Central memory CD8-positive, alpha-beta T cell (primary cell): ENCODE results near the gene OTOGL.
"Not testable (repeated sequence)": the region's sequence is repeated elsewhere in the genome, so short reads cannot be mapped to it uniquely, and the experiment has no call there.

Experiments used
- ATAC-seq: fragments of 150-1000 bp; cut with Tn5 transposase; replicated peaks from 2 replicates; pipeline ENCODE4 v1.10.0; 2022; ENCODE audit warnings: mild to moderate bottlenecking, moderate FRiP score, moderate number of reproducible peaks; ENCODE audit not compliant: poor library complexity, severe bottlenecking; ENCODE audit errors: extremely low read depth
- DNase-seq, 2 donors: peaks; one replicate each; pipeline ENCODE4 v3.0.0; 2021; ENCODE audit warnings: low spot score in 2 of 2
- H3K27ac Mint-ChIP-seq: one replicate; pipeline ENCODE4 v1.8.0; 2022; ENCODE audit warnings: low read depth, mild to moderate bottlenecking, moderate library complexity, mixed read lengths
- H3K27me3 Mint-ChIP-seq: one replicate; pipeline ENCODE4 v1.8.0; 2022; ENCODE audit warnings: mixed read lengths
- H3K36me3 Mint-ChIP-seq: one replicate; pipeline ENCODE4 v1.8.0; 2022; ENCODE audit warnings: mild to moderate bottlenecking, moderate library complexity, mixed read lengths; ENCODE audit not compliant: insufficient read depth
- H3K4me1 Mint-ChIP-seq: one replicate; pipeline ENCODE4 v1.8.0; 2022; ENCODE audit warnings: mixed read lengths
- H3K4me3 Mint-ChIP-seq: one replicate; pipeline ENCODE4 v1.8.0; 2022; ENCODE audit warnings: mild to moderate bottlenecking, moderate library complexity, mixed read lengths
- H3K9me3 Mint-ChIP-seq: one replicate; pipeline ENCODE4 v1.8.0; 2022; ENCODE audit warnings: mixed read lengths

OTOGL gene

GRCh38 chr12:80149547-80150313 lies 50.4 kb downstream of the OTOGL start:
- not testable (repeated sequence) for DNase-seq, H3K27ac Mint-ChIP-seq, H3K27me3 Mint-ChIP-seq, H3K4me3 Mint-ChIP-seq, H3K9me3 Mint-ChIP-seq, H3K36me3 Mint-ChIP-seq, ATAC-seq, H3K4me1 Mint-ChIP-seq

DNA sequence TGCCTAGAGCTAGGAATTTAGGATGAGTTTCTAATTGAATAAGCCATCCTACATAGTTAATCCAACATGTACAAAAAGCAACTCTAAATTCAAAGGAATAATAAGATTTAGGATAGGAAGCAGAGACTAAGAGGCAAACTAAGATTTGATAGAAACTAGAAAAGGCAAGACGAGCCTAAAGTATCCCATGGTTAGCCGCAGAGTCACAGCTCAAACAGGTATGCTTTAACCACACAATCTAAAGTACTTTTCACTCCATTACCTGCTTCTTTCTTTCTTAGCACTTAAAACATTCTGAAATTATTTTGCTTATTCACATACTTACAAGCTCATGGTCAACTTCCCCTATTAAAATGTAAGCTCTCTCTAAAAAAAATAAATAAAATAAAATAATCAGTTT lies 51.8 kb downstream of the OTOGL start:
- H3K36me3 Mint-ChIP-seq = no peaks in the 10 kb centered on the region
- H3K27ac Mint-ChIP-seq = no peak overlapping the region
- H3K4me1 Mint-ChIP-seq = no peaks in the 10 kb centered on the region
- H3K9me3 Mint-ChIP-seq = peaks cover 4% of the 10 kb centered on the region
- no peak overlapping the region for H3K4me3 Mint-ChIP-seq
- DNase-seq = no peak
- no peak for ATAC-seq
- no peaks in the 10 kb centered on the region for H3K27me3 Mint-ChIP-seq

DNA sequence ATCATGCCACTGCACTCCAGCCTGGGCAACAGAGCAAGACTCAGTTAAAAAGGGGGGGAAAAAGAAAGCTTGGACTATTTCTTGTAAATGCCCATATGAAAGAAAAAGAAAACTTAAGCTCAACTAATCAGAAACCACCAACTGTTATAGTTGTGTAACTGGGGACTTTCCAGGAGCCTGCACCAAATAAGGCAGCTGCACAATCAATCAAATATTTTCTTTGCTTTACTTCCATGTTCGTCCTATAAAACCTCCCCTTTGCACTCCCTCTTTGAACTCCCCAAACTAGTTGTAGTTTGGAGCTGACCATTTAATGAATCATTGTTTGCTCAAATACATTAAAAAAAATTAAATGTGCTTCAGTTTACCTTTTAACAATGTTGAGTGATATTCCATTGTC lies 54.9 kb downstream of the OTOGL start:
- ATAC-seq = no peak
- no peak overlapping the region for H3K4me3 Mint-ChIP-seq
- DNase-seq = no peak
- H3K4me1 Mint-ChIP-seq = no peaks in the 10 kb centered on the region
- H3K27me3 Mint-ChIP-seq = peaks cover 13% of the 10 kb centered on the region
- H3K36me3 Mint-ChIP-seq = no peaks in the 10 kb centered on the region
- no peak overlapping the region for H3K27ac Mint-ChIP-seq
- peaks cover 4% of the 10 kb centered on the region for H3K9me3 Mint-ChIP-seq

- H3K27me3 Mint-ChIP-seq = peaks cover 31% of the 10 kb centered on the region
- peaks cover 4% of the 10 kb centered on the region for H3K9me3 Mint-ChIP-seq
- H3K4me3 Mint-ChIP-seq = no peak overlapping the region
- DNase-seq (no peak), ATAC-seq (no peak)
- no peaks in the 10 kb centered on the region for H3K36me3 Mint-ChIP-seq
- H3K27ac Mint-ChIP-seq = no peak overlapping the region
- H3K4me1 Mint-ChIP-seq = no peaks in the 10 kb centered on the region
These were observed 57.0 kb downstream of the OTOGL start for GRCh38 chr12:80156306-80156705.

GRCh38 chr12:80157645-80158044 lies 58.3 kb downstream of the OTOGL start:
- Mint-ChIP-seq H3K4me1 (no peaks in the 10 kb centered on the region), H3K27ac (no peak overlapping the region), H3K9me3 (peaks cover 4% of the 10 kb centered on the region), H3K36me3 (no peaks in the 10 kb centered on the region), H3K4me3 (no peak overlapping the region), H3K27me3 (peaks cover 31% of the 10 kb centered on the region)
- DNase-seq (no peak), ATAC-seq (no peak)

GRCh38 chr12:80161612-80162011 lies 62.3 kb downstream of the OTOGL start:
- ATAC-seq = no peak
- no peak for DNase-seq
- Mint-ChIP-seq H3K36me3 (no peaks in the 10 kb centered on the region), H3K27ac (no peak overlapping the region), H3K4me3 (no peak overlapping the region), H3K27me3 (peaks cover 47% of the 10 kb centered on the region), H3K9me3 (no peaks in the 10 kb centered on the region), H3K4me1 (no peaks in the 10 kb centered on the region)

DNA sequence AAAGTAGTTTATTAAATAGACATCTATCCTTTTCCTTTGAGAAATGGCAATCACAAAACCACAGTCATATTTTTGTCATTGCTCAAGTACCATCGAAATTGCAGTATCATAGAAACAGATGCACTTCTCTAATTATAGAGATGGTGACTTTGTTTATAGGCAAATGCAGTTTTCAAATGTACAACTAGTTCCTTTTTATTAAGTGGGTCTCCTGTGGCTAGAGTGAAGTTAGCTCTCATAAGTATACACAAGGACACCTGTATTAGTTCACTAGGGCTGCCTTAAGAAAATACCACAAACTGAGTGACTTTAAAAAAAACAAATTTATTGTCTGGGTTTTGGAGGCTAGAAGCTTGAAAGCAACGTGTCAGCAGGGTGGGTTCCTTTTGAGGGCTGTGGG lies 62.8 kb downstream of the OTOGL start:
- no peaks in the 10 kb centered on the region for H3K4me1 Mint-ChIP-seq
- no peaks in the 10 kb centered on the region for H3K9me3 Mint-ChIP-seq
- H3K27ac Mint-ChIP-seq = no peak overlapping the region
- no peaks in the 10 kb centered on the region for H3K36me3 Mint-ChIP-seq
- ATAC-seq (no peak), DNase-seq (no peak)
- H3K4me3 Mint-ChIP-seq = no peak overlapping the region
- H3K27me3 Mint-ChIP-seq = peaks cover 44% of the 10 kb centered on the region

GRCh38 chr12:80165746-80166145 lies 66.4 kb downstream of the OTOGL start:
- no peaks in the 10 kb centered on the region for H3K36me3 Mint-ChIP-seq
- H3K9me3 Mint-ChIP-seq = no peaks in the 10 kb centered on the region
- H3K27me3 Mint-ChIP-seq = peaks cover 28% of the 10 kb centered on the region
- no peak overlapping the region for H3K4me3 Mint-ChIP-seq
- no peaks in the 10 kb centered on the region for H3K4me1 Mint-ChIP-seq
- H3K27ac Mint-ChIP-seq = no peak overlapping the region
- DNase-seq (no peak), ATAC-seq (no peak)

DNA sequence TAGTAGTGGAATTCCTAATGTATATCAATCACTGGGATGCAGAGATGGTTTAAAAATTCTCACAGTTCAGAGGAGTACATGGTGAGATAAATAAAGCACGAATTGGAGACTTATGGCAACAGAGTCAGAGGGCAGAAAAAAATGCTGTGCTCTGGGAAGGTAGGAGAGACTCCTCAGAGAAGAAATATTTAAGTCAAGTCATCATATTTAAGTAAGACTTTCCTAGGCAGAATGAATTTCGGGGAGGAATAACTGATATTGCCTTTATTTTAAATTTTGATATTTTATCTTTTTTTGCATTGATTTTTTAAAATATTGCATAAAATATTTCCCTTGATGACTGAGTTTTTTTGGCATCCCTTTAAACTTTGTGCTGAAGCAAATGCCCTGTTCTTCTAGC lies 67.4 kb downstream of the OTOGL start:
- H3K4me1 Mint-ChIP-seq = no peaks in the 10 kb centered on the region
- no peaks in the 10 kb centered on the region for H3K36me3 Mint-ChIP-seq
- H3K4me3 Mint-ChIP-seq = no peak overlapping the region
- no peak for DNase-seq
- no peaks in the 10 kb centered on the region for H3K9me3 Mint-ChIP-seq
- no peak for ATAC-seq
- no peak overlapping the region for H3K27ac Mint-ChIP-seq
- peaks cover 24% of the 10 kb centered on the region for H3K27me3 Mint-ChIP-seq

GRCh38 chr12:80168936-80169335 lies 69.6 kb downstream of the OTOGL start:
- H3K27ac Mint-ChIP-seq = no peak overlapping the region
- peaks cover 20% of the 10 kb centered on the region for H3K27me3 Mint-ChIP-seq
- no peak for DNase-seq
- ATAC-seq = no peak
- no peaks in the 10 kb centered on the region for H3K36me3 Mint-ChIP-seq
- no peaks in the 10 kb centered on the region for H3K4me1 Mint-ChIP-seq
- H3K4me3 Mint-ChIP-seq = no peak overlapping the region
- no peaks in the 10 kb centered on the region for H3K9me3 Mint-ChIP-seq

DNA sequence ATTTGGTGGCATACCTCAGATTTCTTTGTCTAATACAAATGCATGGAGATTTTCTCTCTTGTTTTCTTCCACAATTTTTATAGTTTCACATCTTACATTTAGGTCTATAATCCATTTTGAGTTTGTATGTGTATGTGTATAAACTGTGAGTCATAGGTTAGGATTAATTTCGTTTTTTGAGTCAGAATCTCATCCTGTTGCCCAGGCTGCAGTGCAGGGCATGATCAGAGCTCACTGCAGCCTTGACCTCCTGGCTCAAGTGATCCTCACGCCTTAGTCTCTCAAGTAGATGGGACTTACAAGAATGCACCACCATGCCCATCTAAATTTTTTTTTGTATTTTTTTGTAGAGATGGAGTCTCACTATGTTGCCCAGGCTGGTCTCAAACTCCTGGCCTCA lies 71.6 kb downstream of the OTOGL start:
- Mint-ChIP-seq H3K4me1 (no peaks in the 10 kb centered on the region), H3K27me3 (peaks cover 20% of the 10 kb centered on the region), H3K9me3 (no peaks in the 10 kb centered on the region), H3K4me3 (no peak overlapping the region), H3K27ac (no peak overlapping the region), H3K36me3 (no peaks in the 10 kb centered on the region)
- DNase-seq = no peak
- ATAC-seq = no peak

- no peaks in the 10 kb centered on the region for H3K36me3 Mint-ChIP-seq
- no peak overlapping the region for H3K27ac Mint-ChIP-seq
- no peak for DNase-seq
- peaks cover 14% of the 10 kb centered on the region for H3K27me3 Mint-ChIP-seq
- H3K4me3 Mint-ChIP-seq = no peak overlapping the region
- H3K9me3 Mint-ChIP-seq = no peaks in the 10 kb centered on the region
- H3K4me1 Mint-ChIP-seq = no peaks in the 10 kb centered on the region
- no peak for ATAC-seq
These were observed 73.9 kb downstream of the OTOGL start for GRCh38 chr12:80173083-80173864.

DNA sequence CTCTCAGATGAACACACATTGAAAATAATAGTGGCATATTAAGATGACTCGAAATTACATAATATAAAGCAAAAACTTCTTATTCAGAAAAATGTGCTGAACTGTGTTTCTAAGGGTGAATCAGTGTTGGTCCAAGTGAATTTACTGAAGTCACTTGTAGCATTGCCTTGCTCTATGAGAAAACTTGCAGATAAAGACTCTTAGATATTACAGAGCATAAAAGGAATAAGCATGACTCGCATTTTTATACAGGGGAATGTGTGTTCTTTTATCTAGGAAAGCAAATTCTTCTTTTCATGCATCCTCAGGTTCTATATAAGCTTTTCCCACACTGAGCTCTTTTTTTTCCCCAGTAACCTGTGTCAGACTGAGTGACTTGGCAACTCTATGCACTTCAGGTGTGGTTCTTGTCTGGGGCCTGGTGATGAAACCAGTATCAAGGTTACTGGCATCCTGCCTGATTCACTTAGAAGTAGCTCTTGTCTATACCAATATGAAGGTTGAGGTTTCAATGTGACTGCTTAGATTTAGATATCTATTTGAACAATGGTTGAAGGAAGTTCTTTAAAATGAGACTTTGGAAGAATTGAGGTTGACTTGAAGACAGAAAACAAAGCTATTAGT lies 76.1 kb downstream of the OTOGL start:
- Mint-ChIP-seq H3K4me3 (no peak overlapping the region), H3K27ac (no peak overlapping the region), H3K9me3 (no peaks in the 10 kb centered on the region), H3K27me3 (peaks cover 22% of the 10 kb centered on the region), H3K4me1 (no peaks in the 10 kb centered on the region), H3K36me3 (no peaks in the 10 kb centered on the region)
- ATAC-seq (no peak), DNase-seq (no peak)
